Naive thymus-derived CD4-positive, alpha-beta T cell (primary cell): ENCODE data around the gene DDX10. TPM values are rescaled to one million over a fixed set of nuclear protein-coding genes. Genes with fewer than 3 reads are reported as not detected.

Experiments
- ATAC-seq: fragments of 150-1000 bp; cut with Tn5 transposase; 2 replicates; pipeline ENCODE4 v1.10.0; 2021; ENCODE audit warnings: mild to moderate bottlenecking, moderate library complexity
- CTCF ChIA-PET: fragments of 350-600 bp; sonication (Branson Sonifier 250); formaldehyde crosslinking; loops from one replicate; lab custom pipeline; 2021; ENCODE audit warnings: antibody characterized with exemption; lab: Charles Lee
- POLR2A ChIA-PET: fragments of 350-600 bp; sonication (Branson Sonifier 250); formaldehyde crosslinking; loops from one replicate; lab custom pipeline; 2021; ENCODE audit warnings: antibody characterized with exemption, inconsistent platforms; lab: Charles Lee
- DNase-seq, 9 donors: peaks; one replicate each; pipeline versions ENCODE4 v3.0.0 to v3.0.0-alpha.2; 2020 to 2022; ENCODE audit warnings: mixed read lengths in 1 of 9
- H3K27ac ChIP-seq: one replicate; pipeline ENCODE4 v1.7.0; 2013; ENCODE audit warnings: mild to moderate bottlenecking, low read depth, low read length, moderate library complexity
- H3K27me3 ChIP-seq, 2 donors: one replicate each; pipeline ENCODE4 v1.7.0; 2013; ENCODE audit warnings: low read length in 2 of 2, mild to moderate bottlenecking in 2 of 2, moderate library complexity in 2 of 2; ENCODE audit not compliant: control insufficient read depth in 2 of 2, insufficient read depth in 2 of 2
- H3K36me3 ChIP-seq, 3 experiments: 1 replicate in 2 of 3; 2 replicates in 1 of 3; pipeline ENCODE4 v1.7.0; 2013; ENCODE audit warnings: low read length in 3 of 3, mild to moderate bottlenecking in 3 of 3, moderate library complexity in 1 of 3; ENCODE audit not compliant: insufficient read depth in 3 of 3, control insufficient read depth in 2 of 3
- H3K4me1 ChIP-seq, 2 donors: one replicate each; pipeline ENCODE4 v1.7.0; 2013; ENCODE audit warnings: low read length in 2 of 2, mild to moderate bottlenecking in 2 of 2, moderate library complexity in 1 of 2; ENCODE audit not compliant: control insufficient read depth in 2 of 2, insufficient read depth in 2 of 2
- H3K4me3 ChIP-seq: 2 replicates; pipeline ENCODE4 v1.7.0; 2013; ENCODE audit warnings: mild to moderate bottlenecking, low read length
- H3K9me3 ChIP-seq, 3 experiments: 1 replicate in 2 of 3; 2 replicates in 1 of 3; pipeline ENCODE4 v1.7.0; 2013; ENCODE audit warnings: low read length in 3 of 3; ENCODE audit not compliant: control insufficient read depth in 2 of 3
- H3K27ac Mint-ChIP-seq, 9 donors: one replicate each; pipeline ENCODE4 v1.8.0; 2020 to 2022; ENCODE audit warnings: mixed read lengths in 9 of 9, mild to moderate bottlenecking in 8 of 9, moderate library complexity in 5 of 9, inconsistent platforms in 2 of 9
- H3K27me3 Mint-ChIP-seq, 5 donors: one replicate each; pipeline ENCODE4 v1.8.0; 2021 to 2022; ENCODE audit warnings: mixed read lengths in 5 of 5, mild to moderate bottlenecking in 1 of 5
- H3K36me3 Mint-ChIP-seq, 5 donors: one replicate each; pipeline ENCODE4 v1.8.0; 2020 to 2022; ENCODE audit warnings: mixed read lengths in 5 of 5, mild to moderate bottlenecking in 3 of 5, inconsistent platforms in 1 of 5
- H3K4me1 Mint-ChIP-seq, 7 donors: one replicate each; pipeline ENCODE4 v1.8.0; 2020 to 2022; ENCODE audit warnings: mixed read lengths in 7 of 7, mild to moderate bottlenecking in 3 of 7, inconsistent platforms in 1 of 7
- H3K4me3 Mint-ChIP-seq, 10 donors: one replicate each; pipeline ENCODE4 v1.8.0; 2020 to 2022; ENCODE audit warnings: mild to moderate bottlenecking in 10 of 10, mixed read lengths in 10 of 10, moderate library complexity in 6 of 10, inconsistent platforms in 2 of 10
- H3K9me3 Mint-ChIP-seq, 11 donors: one replicate each; pipeline ENCODE4 v1.8.0; 2020 to 2022; ENCODE audit warnings: mixed read lengths in 11 of 11, mild to moderate bottlenecking in 4 of 11, inconsistent platforms in 1 of 11, moderate library complexity in 1 of 11
- intact Hi-C, 2 donors: fragments of 100-400 bp; cut with micrococcal nuclease; formaldehyde crosslinking; loops; one replicate each; pipeline ENCODE4 v1.15.1; 2023
- polyA plus RNA-seq, 2 donors: library from polyadenylated mRNA; unstranded; fragments of 300-500 nt; fragmentation: Illumina TruSeq; gene quantifications; one replicate each; pipeline ENCODE4 v1.2.3, GENCODE V29; 2021
- total RNA-seq, 6 experiments: library from RNA in 5 of 6; stranded (reverse) in 5 of 6; gene quantifications; 1 replicate in 5 of 6; 2 replicates in 1 of 6; pipeline ENCODE4 v1.2.3 and lab custom pipeline; 2021 to 2026

The DDX10 gene
- total and polyA plus RNA-seq, 7 experiments from 2014 or later, result 14.8 to 34.6 (median 22.4) TPM

GRCh38 chr11:108743851-108744250 lies 79.0 kb downstream of the DDX10 start:
- peaks cover 2 to 22% (median 10%) of the 10 kb centered on the region in 11 donors for H3K9me3 Mint-ChIP-seq
- no peak overlapping the region for H3K4me3 Mint-ChIP-seq
- Histone ChIP-seq H3K27me3 (no peaks in the 10 kb centered on the region), H3K4me1 (no peaks in the 10 kb centered on the region), H3K9me3 (no peaks in the 10 kb centered on the region), H3K4me3 (no peak overlapping the region), H3K27ac (no peak overlapping the region), H3K36me3 (no peaks in the 10 kb centered on the region)
- H3K27ac Mint-ChIP-seq, result no peak overlapping the region
- ATAC-seq (no peak), DNase-seq (no peak)
- CTCF ChIA-PET, result no interaction called here
- H3K4me1 Mint-ChIP-seq, result peaks cover 0 to 14% (median 10%) of the 10 kb centered on the region in 7 donors
- intact Hi-C loops, result no loop called here
- no peaks in the 10 kb centered on the region for H3K27me3 Mint-ChIP-seq
- POLR2A ChIA-PET, result no interaction called here
- H3K36me3 Mint-ChIP-seq, result peaks cover 8 to 63% (median 33%) of the 10 kb centered on the region in 5 donors

- ChIA-PET CTCF (interaction anchor here (0.6 to 1.0 kb wide), 2 partner anchors 14 to 712 kb away, joined by 3 to 5 read pairs; no protein-coding TSS in a partner anchor), POLR2A (no interaction called here)
- no peaks in the 10 kb centered on the region for H3K36me3 ChIP-seq
- DNase-seq (no peak), ATAC-seq (no peak)
- H3K27me3 ChIP-seq, result no peaks in the 10 kb centered on the region
- Mint-ChIP-seq H3K4me3 (no peak overlapping the region), H3K27ac (no peak overlapping the region), H3K27me3 (no peaks in the 10 kb centered on the region), H3K36me3 (peaks cover 0 to 35% (median 13%) of the 10 kb centered on the region in 5 donors), H3K4me1 (peaks cover 11 to 34% (median 15%) of the 10 kb centered on the region in 7 donors), H3K9me3 (peaks cover 0 to 3% (median 0%) of the 10 kb centered on the region in 11 donors)
- peaks cover 0 to 4% of the 10 kb centered on the region in 2 donors for H3K4me1 ChIP-seq
- H3K27ac ChIP-seq, result no peak overlapping the region
- intact Hi-C loops, result no loop called here
- H3K4me3 ChIP-seq, result no peak overlapping the region
- H3K9me3 ChIP-seq, result no peaks in the 10 kb centered on the region
These were observed 84.1 kb downstream of the DDX10 start for GRCh38 chr11:108748968-108749367.

- Histone ChIP-seq H3K4me1 (peaks cover 0 to 4% of the 10 kb centered on the region in 2 donors), H3K27me3 (no peaks in the 10 kb centered on the region), H3K4me3 (no peak overlapping the region), H3K27ac (no peak overlapping the region), H3K36me3 (no peaks in the 10 kb centered on the region), H3K9me3 (no peaks in the 10 kb centered on the region)
- no peak overlapping the region for H3K4me3 Mint-ChIP-seq
- ATAC-seq (no peak), DNase-seq (no peak)
- H3K36me3 Mint-ChIP-seq, result peaks cover 0 to 34% (median 12%) of the 10 kb centered on the region in 5 donors
- peaks cover 0 to 3% (median 0%) of the 10 kb centered on the region in 11 donors for H3K9me3 Mint-ChIP-seq
- intact Hi-C loops, result no loop called here
- no peak overlapping the region for H3K27ac Mint-ChIP-seq
- CTCF ChIA-PET, result no interaction called here
- H3K27me3 Mint-ChIP-seq, result no peaks in the 10 kb centered on the region
- H3K4me1 Mint-ChIP-seq, result peaks cover 13 to 53% (median 30%) of the 10 kb centered on the region in 7 donors
- POLR2A ChIA-PET, result no interaction called here
These were observed 86.6 kb downstream of the DDX10 start for GRCh38 chr11:108751444-108751843.

- ChIA-PET CTCF (no interaction called here), POLR2A (no interaction called here)
- H3K27me3 ChIP-seq, result no peaks in the 10 kb centered on the region
- H3K36me3 ChIP-seq, result no peaks in the 10 kb centered on the region
- H3K4me1 ChIP-seq, result peaks cover 0 to 4% of the 10 kb centered on the region in 2 donors
- intact Hi-C loops, result no loop called here
- no peak overlapping the region for H3K27ac ChIP-seq
- Mint-ChIP-seq H3K9me3 (peaks cover 0 to 2% (median 0%) of the 10 kb centered on the region in 11 donors), H3K36me3 (peaks cover 0 to 27% (median 12%) of the 10 kb centered on the region in 5 donors), H3K4me3 (no peak overlapping the region), H3K4me1 (peaks cover 13 to 49% (median 33%) of the 10 kb centered on the region in 7 donors), H3K27me3 (no peaks in the 10 kb centered on the region), H3K27ac (no peak overlapping the region)
- DNase-seq (no peak), ATAC-seq (no peak)
- H3K9me3 ChIP-seq, result no peaks in the 10 kb centered on the region
- no peak overlapping the region for H3K4me3 ChIP-seq
These were observed 87.5 kb downstream of the DDX10 start for GRCh38 chr11:108752297-108752751.

- H3K4me3 Mint-ChIP-seq, result no peak overlapping the region
- ChIA-PET CTCF (no interaction called here), POLR2A (no interaction called here)
- Histone ChIP-seq H3K9me3 (no peaks in the 10 kb centered on the region), H3K4me1 (peaks cover 0 to 4% of the 10 kb centered on the region in 2 donors), H3K36me3 (no peaks in the 10 kb centered on the region), H3K4me3 (no peak overlapping the region), H3K27me3 (no peaks in the 10 kb centered on the region), H3K27ac (no peak overlapping the region)
- DNase-seq (no peak), ATAC-seq (no peak)
- H3K27me3 Mint-ChIP-seq, result no peaks in the 10 kb centered on the region
- H3K4me1 Mint-ChIP-seq, result peaks cover 13 to 48% (median 29%) of the 10 kb centered on the region in 7 donors
- peaks cover 0 to 24% (median 9%) of the 10 kb centered on the region in 5 donors for H3K36me3 Mint-ChIP-seq
- no peak overlapping the region for H3K27ac Mint-ChIP-seq
- intact Hi-C loops, result no loop called here
- peaks cover 0 to 4% (median 0%) of the 10 kb centered on the region in 11 donors for H3K9me3 Mint-ChIP-seq
These were observed 90.2 kb downstream of the DDX10 start for GRCh38 chr11:108754901-108755625.

- Histone ChIP-seq H3K4me3 (no peak overlapping the region), H3K27ac (no peak overlapping the region), H3K36me3 (no peaks in the 10 kb centered on the region), H3K27me3 (no peaks in the 10 kb centered on the region), H3K4me1 (no peaks in the 10 kb centered on the region), H3K9me3 (no peaks in the 10 kb centered on the region)
- intact Hi-C loops, result no loop called here
- ATAC-seq, result no peak
- no peak for DNase-seq
- H3K36me3 Mint-ChIP-seq, result peaks cover 0 to 16% (median 8%) of the 10 kb centered on the region in 5 donors
- H3K27me3 Mint-ChIP-seq, result no peaks in the 10 kb centered on the region
- no peak overlapping the region for H3K4me3 Mint-ChIP-seq
- peaks cover 2 to 39% (median 21%) of the 10 kb centered on the region in 7 donors for H3K4me1 Mint-ChIP-seq
- ChIA-PET POLR2A (no interaction called here), CTCF (no interaction called here)
- H3K9me3 Mint-ChIP-seq, result peaks cover 0 to 4% (median 0%) of the 10 kb centered on the region in 11 donors
- H3K27ac Mint-ChIP-seq, result no peak overlapping the region
These were observed 92.8 kb downstream of the DDX10 start for GRCh38 chr11:108757630-108758029.
